GM19351 (cell line): Measurements from ENCODE around the gene NR5A2.

Source experiments
- ATAC-seq: cut with Tn5 transposase; IDR thresholded peaks from one replicate; pipeline ENCODE4 v1.9.1; 2021; ENCODE audit warnings: mild to moderate bottlenecking, moderate library complexity; ENCODE audit not compliant: unreplicated experiment

NR5A2 gene

GRCh38 chr1:200027264-200027823 is at the start of gene NR5A2:
Gene NR5A2 (plus strand): TSS chr1:200027710. CDS start chr1:200027848, 138 bp downstream.
- ATAC-seq: no peak

GRCh38 chr1:199978408-199978940 is 49.0 kb upstream of the NR5A2 start:
- ATAC-seq: no peak

GRCh38 chr1:199979071-199979470 is 48.4 kb upstream of the NR5A2 start:
- ATAC-seq: no peak

GRCh38 chr1:199981584-199981983 is 45.9 kb upstream of the NR5A2 start:
- no peak for ATAC-seq

- no peak for ATAC-seq
Observed at GRCh38 chr1:199982606-199983005, 44.9 kb upstream of the NR5A2 start.

- ATAC-seq: no peak
Observed at GRCh38 chr1:199983531-199983930, 44.0 kb upstream of the NR5A2 start.

- no peak for ATAC-seq
Observed at GRCh38 chr1:199995096-199995685, 32.3 kb upstream of the NR5A2 start.

- ATAC-seq: no peak
Observed at GRCh38 chr1:200005165-200005564, 22.3 kb upstream of the NR5A2 start.

GRCh38 chr1:200006711-200007110 is 20.8 kb upstream of the NR5A2 start:
- no peak for ATAC-seq

- ATAC-seq: no peak
Observed at GRCh38 chr1:200015811-200016210, 11.7 kb upstream of the NR5A2 start.

GRCh38 chr1:200021577-200022238 is 5.8 kb upstream of the NR5A2 start:
- no peak for ATAC-seq

- ATAC-seq: no peak
Observed at GRCh38 chr1:200022239-200022804, 5.2 kb upstream of the NR5A2 start.

GRCh38 chr1:200028586-200029034 is 1.1 kb downstream of the NR5A2 start:
- no peak for ATAC-seq

- peak; percentile 57 for ATAC-seq
Observed at GRCh38 chr1:200029035-200029821, 1.7 kb downstream of the NR5A2 start.

- ATAC-seq: no peak
Observed at GRCh38 chr1:200029822-200030152, 2.3 kb downstream of the NR5A2 start.

GRCh38 chr1:200030791-200031190 is 3.3 kb downstream of the NR5A2 start:
- no peak for ATAC-seq

GRCh38 chr1:200033511-200034261 is 6.2 kb downstream of the NR5A2 start:
- ATAC-seq: no peak

- ATAC-seq: no peak
Observed at GRCh38 chr1:200034262-200034557, 6.7 kb downstream of the NR5A2 start.

- ATAC-seq: no peak
Observed at GRCh38 chr1:200034761-200035396, 7.4 kb downstream of the NR5A2 start.

- ATAC-seq: no peak
Observed at GRCh38 chr1:200035397-200035955, 8.0 kb downstream of the NR5A2 start.
